SU-DHL-6 (cell line): ENCODE data around the gene CSTF2.

Experiments
- CTCF ChIP-seq: fragments of 200-600 bp; sonication (generic); IDR thresholded peaks from one replicate; pipeline ENCODE4 v1.5.1; 2017; ENCODE audit warnings: antibody characterized with exemption, mild to moderate bottlenecking, low read length, moderate library complexity; ENCODE audit not compliant: insufficient read depth, poor library complexity, severe bottlenecking
- EZH2phosphoT487 ChIP-seq: fragments of 200-600 bp; sonication (generic), shearing (Covaris generic); conservative IDR thresholded peaks from 2 replicates; pipeline ENCODE4 v1.6.1; 2018; ENCODE audit warnings: mild to moderate bottlenecking, antibody characterized with exemption, low read length, moderate library complexity, mixed read lengths

- TF ChIP-seq CTCF, result no peak
- no peak for TF ChIP-seq EZH2phosphoT487
Measured at GRCh38 chrX:100819837-100820666, at the start of gene CSTF2.
